Measurements from ENCODE around the gene ZNF3. TPM values are rescaled to one million over a fixed set of nuclear protein-coding genes. Genes with fewer than 3 reads are reported as not detected.
"Not testable (repeated sequence)": the region's sequence is repeated elsewhere in the genome, so short reads cannot be mapped to it uniquely, and the experiment has no call there.

ZNF3 gene
- total RNA-seq (2014; rRNA removed): 31.0 and 32.9 TPM in 2 replicates
- 15.7 TPM for polyA plus RNA-seq (2012)

GRCh38 chr7:100081535-100082102, at the start of gene ZNF3:
TSS of gene ZNF3 (minus strand) at chr7:100081723. CDS start at chr7:100077357, 4,366 bp downstream.
- peak; percentile 100 for DNase-seq (ENCODE audit: low read depth)

GRCh38 chr7:100130608-100131453, 49.3 kb upstream of the ZNF3 start:
- DNase-seq (ENCODE audit: low read depth): peak; percentile 45

GRCh38 chr7:100130220-100130607, 48.7 kb upstream of the ZNF3 start:
- DNase-seq (ENCODE audit: low read depth): not testable (repeated sequence)

- no peak for DNase-seq (ENCODE audit: low read depth)
These were observed 47.1 kb upstream of the ZNF3 start for GRCh38 chr7:100128637-100128963.

- no peak for DNase-seq (ENCODE audit: low read depth)
These were observed 46.5 kb upstream of the ZNF3 start for GRCh38 chr7:100127866-100128636.

GRCh38 chr7:100126931-100127865, 45.7 kb upstream of the ZNF3 start, which contains the start of gene MBLAC1:
TSS of gene MBLAC1 (plus strand) at chr7:100126967. CDS start at chr7:100127396, 429 bp downstream.
- DNase-seq (ENCODE audit: low read depth): peak; percentile 93

- no peak for DNase-seq (ENCODE audit: low read depth)
These were observed 44.9 kb upstream of the ZNF3 start for GRCh38 chr7:100126239-100126930.

GRCh38 chr7:100124301-100125230, 43.0 kb upstream of the ZNF3 start:
- no peak for DNase-seq (ENCODE audit: low read depth)

GRCh38 chr7:100122568-100122967, 41.0 kb upstream of the ZNF3 start:
- no peak for DNase-seq (ENCODE audit: low read depth)

GRCh38 chr7:100122067-100122466, 40.5 kb upstream of the ZNF3 start:
- DNase-seq (ENCODE audit: low read depth): no peak

- DNase-seq (ENCODE audit: low read depth): no peak
These were observed 39.2 kb upstream of the ZNF3 start for GRCh38 chr7:100120733-100121036.

- DNase-seq (ENCODE audit: low read depth): peak; percentile 71
These were observed 38.6 kb upstream of the ZNF3 start for GRCh38 chr7:100119970-100120732.

- peak; percentile 95 for DNase-seq (ENCODE audit: low read depth)
These were observed 37.8 kb upstream of the ZNF3 start, which contains the start of the genes CNPY4 and TAF6 for GRCh38 chr7:100119072-100119969. TSS of gene CNPY4 (plus strand) at chr7:100119634. CDS start at chr7:100119745, 111 bp downstream. TSS of gene TAF6 (minus strand) at chr7:100119358. CDS start at chr7:100114209, 5,149 bp downstream.

GRCh38 chr7:100118388-100119071, 37.0 kb upstream of the ZNF3 start:
- no peak for DNase-seq (ENCODE audit: low read depth)

GRCh38 chr7:100115026-100115425, 33.5 kb upstream of the ZNF3 start:
- DNase-seq (ENCODE audit: low read depth): no peak

- no peak for DNase-seq (ENCODE audit: low read depth)
These were observed 30.4 kb upstream of the ZNF3 start for GRCh38 chr7:100111914-100112313.

- no peak for DNase-seq (ENCODE audit: low read depth)
These were observed 29.6 kb upstream of the ZNF3 start for GRCh38 chr7:100111156-100111555.

All from LHCN-M2 (cell line).